Stomach (tissue), 9 donors: Measurements from ENCODE around the gene HACE1. TPM values are rescaled to one million over a fixed set of nuclear protein-coding genes. Genes with fewer than 3 reads are reported as not detected.

Experiments
- DNase-seq, 2 donors: peaks; one replicate each; pipeline versions ENCODE4 v3.0.0 to v3.0.0-alpha.2; 2013 to 2019
- H3K27ac ChIP-seq, 5 donors: fragments of 200-600 bp in 4 of 5; sonication (generic) in 4 of 5; one replicate each; pipeline ENCODE4 v1.5.1; 2013 to 2019; ENCODE audit warnings: mild to moderate bottlenecking in 1 of 5, moderate library complexity in 1 of 5
- H3K27me3 ChIP-seq, 3 donors: fragments of 200-600 bp; sonication (generic); one replicate each; pipeline ENCODE4 v1.5.1; 2017 to 2019; ENCODE audit warnings: mixed run types in 1 of 3
- H3K36me3 ChIP-seq, 4 donors: fragments of 200-600 bp; sonication (generic); 1 replicate in 3 of 4; 2 replicates in 1 of 4; pipeline ENCODE4 v1.5.1; 2016 to 2019
- H3K4me1 ChIP-seq, 4 donors: fragments of 200-600 bp; sonication (generic); one replicate each; pipeline ENCODE4 v1.5.1; 2016 to 2019
- H3K4me3 ChIP-seq, 4 donors: fragments of 200-600 bp; sonication (generic) in 3 of 4; one replicate each; pipeline ENCODE4 v1.5.1; 2016 to 2019; ENCODE audit warnings: mild to moderate bottlenecking in 1 of 4
- H3K9me3 ChIP-seq, 4 donors: fragments of 200-600 bp; sonication (generic); one replicate each; pipeline ENCODE4 v1.5.1; 2016 to 2019
- EP300 ChIP-seq: sonication (generic); formaldehyde crosslinking; IDR thresholded peaks from one replicate; pipeline ENCODE4 v1.6.1; 2017; ENCODE audit warnings: antibody characterized with exemption
- POLR2A ChIP-seq, 4 donors: fragments of 450-650 bp; IDR thresholded peaks; one replicate each; pipeline ENCODE4 v1.6.1; 2016; ENCODE audit warnings: antibody characterized with exemption in 4 of 4, control low read depth in 2 of 4, mild to moderate bottlenecking in 1 of 4, moderate library complexity in 1 of 4
- POLR2AphosphoS5 ChIP-seq, 3 donors: sonication (generic); formaldehyde crosslinking; IDR thresholded peaks; one replicate each; pipeline ENCODE4 v1.6.1; 2016; ENCODE audit warnings: antibody characterized with exemption in 3 of 3
- WGBS, 5 donors: extraction: QIAGEN DNeasy Blood & Tissue Kit in 3 of 5; methylation state at CpG; one replicate each; pipeline versions ENCODE4 v1.1.5 to v1.1.7; 2013 to 2018; 5-methylcytosine and 5-hydroxymethylcytosine counted together
- intact Hi-C: fragments of 100-400 bp; cut with DNase I; formaldehyde crosslinking; loops from one replicate; pipeline ENCODE4 v1.15.1; 2023; ENCODE audit warnings: low total_unique reads
- polyA plus RNA-seq, 3 donors: library from polyadenylated mRNA; stranded (reverse); fragments of 200-250 nt; gene quantifications; one replicate each; pipeline ENCODE4 v1.2.3, GENCODE V29; 2013
- small RNA-seq, 4 donors: library from RNA; depleted of rRNA; stranded (forward); fragments of <200 nt; gene quantifications; one replicate each; pipeline ENCODE3, GENCODE V24; 2016
- total RNA-seq, 5 donors: library from RNA; depleted of rRNA; stranded (reverse); fragments of >200 nt; gene quantifications; one replicate each; pipeline versions ENCODE4 v1.1.0 to v1.2.3, GENCODE V29; 2014 to 2016
- TF ChIP-seq, protein P1 (sequence below), 7 experiments: fragments of 450-650 bp in 4 of 7; fragments of 200-600 bp in 3 of 7; sonication (generic) in 3 of 7; IDR thresholded peaks; one replicate each; pipeline ENCODE4 v1.5.1; 2016 to 2019; ENCODE audit warnings: antibody characterized with exemption in 7 of 7, control low read depth in 2 of 7, mild to moderate bottlenecking in 1 of 7
- donor health status: healthy with polysubstance abuse.
- donor health status: Bipolar disorder and iron deficiency.
- donor health status: healthy.

HACE1 gene
- total and polyA plus RNA-seq, 8 donors, result 3.3 to 34.7 (median 9.3) TPM

DNA sequence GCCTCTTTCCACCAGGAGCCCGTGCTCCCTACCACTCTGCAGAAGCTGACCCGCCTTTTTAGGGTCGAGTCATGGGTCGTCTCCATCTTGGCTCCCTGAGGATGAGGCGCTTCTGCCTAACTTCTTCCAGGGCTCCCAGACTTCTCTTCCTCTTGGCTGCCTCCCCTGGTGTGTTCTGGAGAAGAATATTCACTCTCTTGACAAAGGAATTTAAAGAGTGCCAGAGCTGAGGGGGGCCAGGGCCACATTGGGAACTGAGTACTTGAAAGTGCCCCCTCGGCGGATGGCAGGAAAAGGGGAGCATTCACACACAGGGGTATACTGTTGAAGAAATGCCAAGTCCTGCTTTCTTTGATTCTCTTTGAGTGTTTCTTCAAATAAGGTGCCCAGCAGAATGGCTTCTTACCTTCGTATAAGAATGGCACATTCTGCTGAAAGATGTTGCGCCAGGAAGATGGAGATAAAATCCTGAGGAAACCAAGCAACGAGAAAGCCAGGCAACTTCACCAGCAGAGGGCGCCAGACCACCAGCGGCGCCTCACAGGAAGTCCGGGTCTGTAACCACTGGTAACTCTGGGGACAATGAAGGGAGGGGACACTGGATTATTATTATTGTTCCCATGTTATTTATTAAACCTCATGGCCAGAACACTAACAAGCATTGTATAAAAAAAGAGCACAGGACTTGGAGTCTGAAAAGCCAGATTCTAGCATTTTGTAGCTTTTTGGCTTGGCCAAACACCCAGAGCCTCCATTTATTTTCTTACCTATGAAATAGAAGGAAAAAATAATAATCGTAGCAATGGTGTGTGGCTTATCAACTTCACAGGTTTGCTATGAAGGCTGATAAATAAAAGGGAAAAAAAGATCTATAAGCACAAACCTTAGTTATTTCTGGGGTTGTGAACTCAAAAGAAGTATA lies 176.7 kb downstream of the HACE1 start:
- intact Hi-C loops, result no loop called here
- peak; percentile 40 to 66 for DNase-seq
- no peaks in the 10 kb centered on the region for H3K4me1 ChIP-seq
- no peaks in the 10 kb centered on the region for H3K36me3 ChIP-seq
- 52 to 62% (median 56%) methylated on average over 15 of the region's 15 CpGs for WGBS, 5 donors
- H3K9me3 ChIP-seq, result peaks cover 0 to 13% (median 2%) of the 10 kb centered on the region in 4 donors
- H3K4me3 ChIP-seq, result no peak overlapping the region
- H3K27ac ChIP-seq, result no peak overlapping the region
- no peak for TF ChIP-seq EP300
- TF ChIP-seq POLR2AphosphoS5 (IDR thresholded peaks at IDR 0.05), result no peak
- TF ChIP-seq, protein P1, sequence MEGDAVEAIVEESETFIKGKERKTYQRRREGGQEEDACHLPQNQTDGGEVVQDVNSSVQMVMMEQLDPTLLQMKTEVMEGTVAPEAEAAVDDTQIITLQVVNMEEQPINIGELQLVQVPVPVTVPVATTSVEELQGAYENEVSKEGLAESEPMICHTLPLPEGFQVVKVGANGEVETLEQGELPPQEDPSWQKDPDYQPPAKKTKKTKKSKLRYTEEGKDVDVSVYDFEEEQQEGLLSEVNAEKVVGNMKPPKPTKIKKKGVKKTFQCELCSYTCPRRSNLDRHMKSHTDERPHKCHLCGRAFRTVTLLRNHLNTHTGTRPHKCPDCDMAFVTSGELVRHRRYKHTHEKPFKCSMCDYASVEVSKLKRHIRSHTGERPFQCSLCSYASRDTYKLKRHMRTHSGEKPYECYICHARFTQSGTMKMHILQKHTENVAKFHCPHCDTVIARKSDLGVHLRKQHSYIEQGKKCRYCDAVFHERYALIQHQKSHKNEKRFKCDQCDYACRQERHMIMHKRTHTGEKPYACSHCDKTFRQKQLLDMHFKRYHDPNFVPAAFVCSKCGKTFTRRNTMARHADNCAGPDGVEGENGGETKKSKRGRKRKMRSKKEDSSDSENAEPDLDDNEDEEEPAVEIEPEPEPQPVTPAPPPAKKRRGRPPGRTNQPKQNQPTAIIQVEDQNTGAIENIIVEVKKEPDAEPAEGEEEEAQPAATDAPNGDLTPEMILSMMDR (IDR thresholded peaks at IDR 0.05), result peak in 4 of 7 experiments; percentile 25 to 64 (median 40)
- TF ChIP-seq POLR2A (IDR thresholded peaks at IDR 0.05), result no peak
- H3K27me3 ChIP-seq, result no peaks in the 10 kb centered on the region

GRCh38 chr6:104680539-104680938 lies 179.2 kb downstream of the HACE1 start:
- Histone ChIP-seq H3K27ac (no peak overlapping the region), H3K36me3 (no peaks in the 10 kb centered on the region), H3K4me3 (no peak overlapping the region), H3K9me3 (peaks cover 0 to 20% (median 6%) of the 10 kb centered on the region in 4 donors), H3K27me3 (no peaks in the 10 kb centered on the region), H3K4me1 (no peaks in the 10 kb centered on the region)
- intact Hi-C loops, result no loop called here
- TF ChIP-seq, protein P1 (IDR thresholded peaks at IDR 0.05), result no peak
- TF ChIP-seq POLR2AphosphoS5 (IDR thresholded peaks at IDR 0.05) (no peak), EP300 (no peak), POLR2A (IDR thresholded peaks at IDR 0.05) (no peak)
- no peak for DNase-seq
- 58 to 67% (median 61%) methylated on average over 2 of the region's 2 CpGs for WGBS, 5 donors

GRCh38 chr6:104679971-104680370 lies 179.7 kb downstream of the HACE1 start:
- intact Hi-C loops, result no loop called here
- Histone ChIP-seq H3K9me3 (peaks cover 0 to 20% (median 8%) of the 10 kb centered on the region in 4 donors), H3K36me3 (no peaks in the 10 kb centered on the region), H3K4me3 (no peak overlapping the region), H3K27me3 (no peaks in the 10 kb centered on the region), H3K4me1 (no peaks in the 10 kb centered on the region), H3K27ac (no peak overlapping the region)
- DNase-seq, result no peak
- 67 to 98% (median 95%) methylated on average over 1 of the region's 1 CpG for WGBS, 5 donors
- TF ChIP-seq POLR2A (IDR thresholded peaks at IDR 0.05) (no peak), POLR2AphosphoS5 (IDR thresholded peaks at IDR 0.05) (no peak), EP300 (no peak)
- TF ChIP-seq, protein P1 (IDR thresholded peaks at IDR 0.05), result no peak

Small RNA genes within 50 kb of the gene (small RNA-seq; reads per million reads assigned to genes)
- gene RNU6-897P, result 0 reads per million in 4 donors

Other genes with a start within 250 kb of the HACE1 start
- gene LIN28B, start 97.2 kb upstream of the HACE1 start, total RNA-seq, result not detected
- not detected for gene LIN28B, start 97.2 kb upstream of the HACE1 start, polyA plus RNA-seq